Duodenal mucosa (tissue), 2 donors: Measurements from ENCODE around the gene PTPRN2.

Experiments used
- H3K27ac ChIP-seq: one replicate; pipeline ENCODE4 v1.7.0; 2013; ENCODE audit warnings: low read depth, low read length
- H3K27me3 ChIP-seq, 2 donors: one replicate each; pipeline ENCODE4 v1.7.0; 2013; ENCODE audit warnings: low read length in 2 of 2, control low read depth in 1 of 2; ENCODE audit not compliant: insufficient read depth in 2 of 2, control insufficient read depth in 1 of 2
- H3K36me3 ChIP-seq, 2 donors: one replicate each; pipeline ENCODE4 v1.7.0; 2013; ENCODE audit warnings: low read length in 2 of 2, control low read depth in 1 of 2; ENCODE audit not compliant: insufficient read depth in 2 of 2, control insufficient read depth in 1 of 2
- H3K4me1 ChIP-seq, 2 donors: one replicate each; pipeline ENCODE4 v1.7.0; 2013; ENCODE audit warnings: low read length in 2 of 2, control low read depth in 1 of 2; ENCODE audit not compliant: insufficient read depth in 2 of 2, control insufficient read depth in 1 of 2
- H3K4me3 ChIP-seq, 2 donors: one replicate each; pipeline ENCODE4 v1.7.0; 2013; ENCODE audit warnings: low read length in 2 of 2, low read depth in 1 of 2
- H3K9ac ChIP-seq, 2 donors: one replicate each; pipeline ENCODE4 v1.7.0; 2013; ENCODE audit warnings: low read length in 2 of 2, low read depth in 1 of 2
- H3K9me3 ChIP-seq, 2 donors: one replicate each; pipeline ENCODE4 v1.7.0; 2013; ENCODE audit warnings: low read length in 2 of 2, control low read depth in 1 of 2; ENCODE audit not compliant: control insufficient read depth in 1 of 2

PTPRN2 gene

DNA sequence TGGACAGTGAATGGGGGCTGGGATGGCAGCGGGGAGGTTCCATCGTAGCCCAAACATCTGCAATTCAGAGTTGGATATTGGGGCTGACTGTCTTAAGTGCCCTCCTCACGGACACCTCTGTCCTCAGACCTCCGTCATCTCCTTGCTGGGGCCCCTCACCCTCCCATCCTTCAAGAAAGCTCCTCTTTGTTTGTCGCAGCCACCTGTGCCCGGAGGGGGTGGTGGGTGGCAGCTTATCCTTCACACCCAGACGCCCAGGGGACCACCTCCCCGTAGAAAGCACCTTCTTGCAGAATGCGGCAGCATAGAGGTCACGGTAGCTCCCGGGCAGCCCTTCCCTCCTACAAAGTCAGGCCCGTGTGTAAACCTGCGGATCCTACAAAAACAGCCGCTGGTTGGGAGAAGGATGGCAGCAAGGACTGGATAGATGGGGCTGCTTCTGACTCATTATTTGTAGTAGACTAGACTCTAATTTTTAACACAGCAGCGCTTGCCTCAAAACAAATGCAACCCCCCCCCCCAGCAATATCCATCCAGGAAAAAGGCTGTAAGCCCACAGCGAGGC lies 1.3 kb upstream of the PTPRN2 start:
- Histone ChIP-seq H3K27me3 (peaks cover 17 to 18% of the 10 kb centered on the region in 2 donors), H3K4me3 (no peak overlapping the region), H3K9ac (no peak overlapping the region), H3K36me3 (no peaks in the 10 kb centered on the region), H3K4me1 (peaks cover 4 to 5% of the 10 kb centered on the region in 2 donors), H3K27ac (no peak overlapping the region), H3K9me3 (peaks cover 0 to 5% of the 10 kb centered on the region in 2 donors)

DNA sequence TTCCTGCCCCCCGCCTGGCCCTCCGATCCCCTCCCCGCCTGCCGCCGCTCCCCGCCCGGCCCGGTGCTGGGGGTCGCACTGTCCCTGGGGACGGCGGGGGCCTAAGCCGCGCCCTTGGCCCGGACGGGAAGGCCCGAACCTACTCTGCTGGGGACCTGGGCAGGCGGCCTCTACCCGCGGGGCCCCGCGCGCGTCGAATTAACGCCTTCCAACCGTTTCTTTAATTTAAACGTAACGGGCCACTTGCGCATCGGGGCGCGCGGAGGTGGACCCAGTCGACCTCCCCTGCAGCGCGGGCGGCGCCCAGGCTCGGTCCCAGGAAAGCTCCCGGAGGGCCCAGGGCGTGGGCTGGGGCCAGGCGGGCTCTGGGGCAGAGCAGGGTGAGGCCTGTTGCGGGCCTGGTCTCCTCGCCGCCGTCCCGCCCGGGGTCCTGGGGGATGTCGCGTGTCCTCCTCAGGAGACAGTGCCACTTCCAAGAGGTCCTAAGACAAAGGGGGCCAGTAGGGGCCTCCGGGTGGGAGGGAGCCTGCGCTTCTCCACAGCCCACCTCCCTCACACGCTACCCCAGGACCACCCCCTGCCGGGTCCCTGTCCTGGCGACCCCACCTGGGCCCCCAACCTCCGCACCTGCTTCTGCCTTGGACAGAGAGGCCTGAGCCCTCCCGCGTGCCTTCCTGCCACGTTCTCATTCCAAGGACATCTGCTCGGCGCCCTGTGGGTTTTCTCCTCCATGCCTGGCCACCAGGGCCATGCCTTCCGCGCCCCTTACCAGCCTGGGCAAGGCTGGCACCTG lies 658 bp upstream of the PTPRN2 start:
- H3K9me3 ChIP-seq = peaks cover 0 to 5% of the 10 kb centered on the region in 2 donors
- peaks cover 5% of the 10 kb centered on the region in 2 donors for H3K4me1 ChIP-seq
- no peak overlapping the region for H3K27ac ChIP-seq
- H3K4me3 ChIP-seq = no peak overlapping the region
- no peak overlapping the region for H3K9ac ChIP-seq
- peaks cover 17 to 24% of the 10 kb centered on the region in 2 donors for H3K27me3 ChIP-seq
- no peaks in the 10 kb centered on the region for H3K36me3 ChIP-seq

DNA sequence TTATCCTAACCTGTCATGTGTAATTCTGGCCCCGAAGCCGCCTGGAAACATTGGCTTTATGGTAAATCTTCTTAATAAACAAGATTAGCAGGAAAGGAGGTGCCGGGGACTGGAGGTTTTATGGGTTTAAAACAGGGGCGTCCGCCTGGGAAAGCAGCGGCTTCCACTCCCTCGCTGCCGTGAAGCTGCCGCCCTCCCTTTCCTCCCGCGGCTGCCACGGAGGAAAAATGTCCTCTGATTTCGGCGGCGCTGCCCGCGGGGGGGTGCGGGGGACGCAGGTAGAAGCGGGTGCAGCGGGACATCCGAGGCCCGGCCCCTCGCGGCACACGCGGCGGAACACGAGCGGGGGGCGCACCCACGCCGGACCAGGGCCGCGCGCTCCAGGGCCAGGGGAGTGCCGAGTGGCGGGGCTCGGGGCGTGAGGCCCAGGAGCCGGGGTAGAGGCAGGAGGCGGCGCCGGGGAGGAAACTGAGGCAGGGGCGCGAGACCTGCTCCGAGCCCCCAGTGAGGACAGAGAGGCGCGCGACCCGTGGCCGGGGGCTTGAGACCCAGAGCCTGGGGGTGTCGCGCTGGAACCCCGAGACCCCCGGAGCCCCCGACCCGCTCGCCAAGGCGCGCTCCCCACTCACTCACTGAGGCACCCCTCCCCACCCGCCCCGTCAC lies 993 bp downstream of the PTPRN2 start:
- no peaks in the 10 kb centered on the region for H3K36me3 ChIP-seq
- peaks cover 17 to 28% of the 10 kb centered on the region in 2 donors for H3K27me3 ChIP-seq
- H3K9ac ChIP-seq = no peak overlapping the region
- H3K4me3 ChIP-seq = peak overlapping the region in 1 of 2 donors; percentile 5
- H3K27ac ChIP-seq = no peak overlapping the region
- H3K9me3 ChIP-seq = no peaks in the 10 kb centered on the region
- H3K4me1 ChIP-seq = peaks cover 5 to 11% of the 10 kb centered on the region in 2 donors

DNA sequence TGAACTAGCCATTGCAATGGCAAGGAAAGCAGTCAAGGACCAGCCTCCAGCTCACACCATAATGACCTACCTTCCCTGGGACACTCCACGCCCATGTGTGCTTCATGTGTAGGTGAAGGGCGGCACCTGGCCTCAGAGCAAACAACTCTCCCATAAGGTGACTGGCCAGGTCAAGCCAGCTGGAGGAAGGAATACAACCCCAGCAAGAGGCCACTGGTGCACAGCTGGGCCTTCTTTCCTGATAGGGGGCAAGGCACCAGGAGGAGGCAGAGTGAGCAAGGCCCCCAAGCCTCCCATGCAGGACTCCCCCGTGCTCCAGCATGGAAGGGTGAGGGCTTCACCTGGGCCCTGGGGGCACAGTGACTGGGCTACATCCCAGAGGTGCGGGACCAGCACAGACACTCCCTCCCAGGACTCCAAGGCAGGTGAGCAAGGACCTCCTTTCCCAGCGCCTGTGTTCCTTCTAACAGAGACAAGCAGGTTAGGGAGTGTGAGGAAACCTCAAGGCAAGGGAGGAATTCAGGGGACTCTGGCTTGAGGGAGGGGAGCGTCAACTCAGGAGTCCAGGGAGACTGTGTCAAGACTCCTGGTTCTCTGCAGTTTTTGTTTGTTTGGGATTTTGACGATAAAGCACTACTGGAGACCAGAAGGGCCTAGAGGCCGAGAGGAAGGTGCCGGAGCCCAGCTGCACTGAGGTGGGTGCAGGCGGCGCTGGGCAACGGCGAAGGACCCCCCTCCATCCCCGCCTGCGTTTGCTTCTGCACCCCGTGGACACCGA lies 1.7 kb downstream of the PTPRN2 start:
- Histone ChIP-seq H3K4me3 (peak overlapping the region in 1 of 2 donors; percentile 5), H3K27ac (no peak overlapping the region)

DNA sequence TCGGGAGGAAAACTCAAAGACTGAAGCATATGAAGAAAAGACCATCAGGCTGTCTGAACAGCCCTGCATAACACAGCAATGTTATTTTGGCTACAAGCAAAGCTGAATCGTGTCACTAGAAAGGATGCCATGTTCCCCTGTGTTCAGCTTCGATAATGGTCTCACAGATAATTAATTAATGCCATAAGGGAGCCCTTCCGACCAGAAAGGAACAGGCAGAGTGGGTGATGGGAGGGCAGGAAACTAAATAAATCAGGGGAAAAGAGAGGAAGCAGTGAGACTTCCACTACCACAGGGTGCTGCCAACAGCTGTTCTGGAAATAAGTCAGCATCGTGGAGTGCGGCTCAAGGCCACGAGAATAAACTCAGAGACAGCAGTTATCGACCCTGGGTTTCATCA lies 3.2 kb downstream of the PTPRN2 start:
- peaks cover 5 to 6% of the 10 kb centered on the region in 2 donors for H3K4me1 ChIP-seq
- peaks cover 17 to 28% of the 10 kb centered on the region in 2 donors for H3K27me3 ChIP-seq
- H3K36me3 ChIP-seq = no peaks in the 10 kb centered on the region

More for the DNA sequence above, 1.7 kb downstream of the PTPRN2 start:
- H3K36me3 ChIP-seq = no peaks in the 10 kb centered on the region
- no peaks in the 10 kb centered on the region for H3K9me3 ChIP-seq
- H3K9ac ChIP-seq = no peak overlapping the region
- peaks cover 5 to 11% of the 10 kb centered on the region in 2 donors for H3K4me1 ChIP-seq
- H3K27me3 ChIP-seq = peaks cover 17 to 28% of the 10 kb centered on the region in 2 donors

DNA sequence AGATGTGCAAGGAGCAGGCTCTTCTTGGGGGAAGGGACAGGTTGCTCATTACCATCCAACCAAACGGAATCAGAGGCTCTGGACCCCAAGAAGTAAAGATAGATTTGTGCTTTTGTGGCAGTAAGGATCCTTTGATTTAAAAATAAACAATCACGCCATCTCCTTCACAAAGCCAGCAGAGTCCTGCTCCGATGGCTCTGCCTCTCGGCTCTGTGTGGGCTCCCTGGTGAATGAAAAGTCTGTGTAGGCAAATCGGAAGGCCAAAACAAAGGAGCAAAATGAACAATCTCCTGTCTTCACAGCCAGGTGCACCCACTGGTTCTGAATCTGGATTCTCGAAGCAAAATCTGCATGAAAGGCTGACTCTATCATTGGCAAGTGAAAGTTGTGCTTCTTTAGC lies 3.8 kb downstream of the PTPRN2 start:
- peaks cover 5 to 6% of the 10 kb centered on the region in 2 donors for H3K4me1 ChIP-seq
- H3K9me3 ChIP-seq = peaks cover 4 to 7% of the 10 kb centered on the region in 2 donors
- H3K27me3 ChIP-seq = peaks cover 17 to 28% of the 10 kb centered on the region in 2 donors
- no peak overlapping the region for H3K9ac ChIP-seq
- H3K36me3 ChIP-seq = no peaks in the 10 kb centered on the region
- H3K27ac ChIP-seq = no peak overlapping the region
- no peak overlapping the region for H3K4me3 ChIP-seq

More for the DNA sequence above, 3.2 kb downstream of the PTPRN2 start:
- Histone ChIP-seq H3K9ac (no peak overlapping the region), H3K9me3 (peaks cover 4 to 6% of the 10 kb centered on the region in 2 donors), H3K4me3 (no peak overlapping the region), H3K27ac (no peak overlapping the region)

DNA sequence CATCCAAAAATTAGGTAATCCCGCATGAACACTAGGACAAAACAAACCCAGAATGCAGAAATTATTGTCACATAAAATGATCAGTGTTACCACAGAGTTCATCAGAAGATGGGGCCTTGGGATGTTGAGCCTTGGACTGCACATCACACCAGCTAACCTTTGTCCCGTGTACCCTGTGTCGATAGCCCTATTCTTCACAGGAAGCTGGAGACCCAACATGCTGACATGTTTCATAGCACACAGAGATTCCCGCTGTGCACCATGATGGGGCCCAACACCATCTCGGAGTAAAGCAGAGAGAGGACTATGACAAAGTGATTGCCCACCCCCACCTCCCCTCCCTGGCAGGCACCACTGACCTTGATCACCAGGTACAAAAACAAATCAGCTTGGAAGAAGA lies 4.5 kb downstream of the PTPRN2 start:
- Histone ChIP-seq H3K9ac (no peak overlapping the region), H3K4me3 (no peak overlapping the region), H3K9me3 (peaks cover 4 to 7% of the 10 kb centered on the region in 2 donors), H3K27ac (no peak overlapping the region), H3K4me1 (peaks cover 5 to 6% of the 10 kb centered on the region in 2 donors), H3K27me3 (peaks cover 17 to 28% of the 10 kb centered on the region in 2 donors), H3K36me3 (no peaks in the 10 kb centered on the region)

DNA sequence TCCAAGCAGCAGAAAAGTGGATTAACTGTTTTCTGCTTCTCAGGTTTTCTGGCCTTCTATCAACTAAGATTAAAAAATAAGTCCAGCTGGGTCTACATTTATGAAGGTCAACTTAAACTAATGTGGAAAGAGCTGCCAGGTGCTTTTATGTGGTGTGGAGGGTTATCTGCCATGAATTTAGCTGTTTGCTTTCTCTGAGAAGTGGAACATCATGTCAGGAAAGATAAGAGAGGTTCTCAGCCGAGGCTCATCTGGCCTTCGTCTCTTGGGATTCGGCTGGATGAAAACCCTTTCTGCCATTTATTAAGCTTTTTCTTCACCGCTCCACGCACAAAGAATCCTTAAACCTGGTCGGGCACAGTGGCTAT lies 5.5 kb downstream of the PTPRN2 start:
- no peak overlapping the region for H3K27ac ChIP-seq
- H3K9me3 ChIP-seq = peaks cover 4 to 7% of the 10 kb centered on the region in 2 donors
- peaks cover 17 to 28% of the 10 kb centered on the region in 2 donors for H3K27me3 ChIP-seq
- H3K4me3 ChIP-seq = no peak overlapping the region
- H3K36me3 ChIP-seq = no peaks in the 10 kb centered on the region
- H3K9ac ChIP-seq = no peak overlapping the region
- peaks cover 5 to 6% of the 10 kb centered on the region in 2 donors for H3K4me1 ChIP-seq

DNA sequence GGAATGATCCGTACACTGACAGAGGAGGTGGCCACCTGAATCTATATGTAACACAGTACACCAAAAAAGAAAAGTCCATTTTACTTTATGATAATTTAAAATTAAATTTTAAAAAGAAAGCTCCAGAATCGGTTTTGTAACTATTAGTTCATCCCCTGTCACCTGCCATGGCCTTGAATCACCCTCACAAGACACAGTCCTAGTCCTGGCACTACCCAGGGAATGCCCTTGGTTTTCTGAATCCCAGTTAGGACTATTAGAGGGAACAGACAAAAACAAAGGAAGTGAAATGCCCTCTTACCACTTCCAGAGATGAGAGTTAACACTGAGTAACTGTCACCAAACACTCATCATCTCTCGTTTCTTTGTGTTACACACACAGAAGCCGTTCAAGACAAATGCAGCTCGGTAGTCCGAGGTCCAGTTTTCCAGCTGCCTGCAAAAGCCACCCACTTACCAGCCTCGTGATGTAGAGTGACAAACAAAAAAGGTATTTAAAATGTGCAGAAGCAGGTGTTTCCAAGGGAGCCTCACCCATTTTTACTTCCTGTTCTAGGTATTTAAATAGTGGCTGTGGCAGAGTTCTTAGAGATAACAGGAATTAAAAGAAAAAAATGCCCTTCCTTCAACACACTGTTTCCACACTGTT lies 6.1 kb downstream of the PTPRN2 start:
- Histone ChIP-seq H3K27ac (no peak overlapping the region), H3K36me3 (no peaks in the 10 kb centered on the region), H3K4me1 (peaks cover 5 to 6% of the 10 kb centered on the region in 2 donors), H3K4me3 (no peak overlapping the region), H3K9ac (no peak overlapping the region), H3K27me3 (peaks cover 17 to 28% of the 10 kb centered on the region in 2 donors), H3K9me3 (peaks cover 4 to 7% of the 10 kb centered on the region in 2 donors)
